ENCODE results near the gene RPTOR.

The RPTOR gene

DNA sequence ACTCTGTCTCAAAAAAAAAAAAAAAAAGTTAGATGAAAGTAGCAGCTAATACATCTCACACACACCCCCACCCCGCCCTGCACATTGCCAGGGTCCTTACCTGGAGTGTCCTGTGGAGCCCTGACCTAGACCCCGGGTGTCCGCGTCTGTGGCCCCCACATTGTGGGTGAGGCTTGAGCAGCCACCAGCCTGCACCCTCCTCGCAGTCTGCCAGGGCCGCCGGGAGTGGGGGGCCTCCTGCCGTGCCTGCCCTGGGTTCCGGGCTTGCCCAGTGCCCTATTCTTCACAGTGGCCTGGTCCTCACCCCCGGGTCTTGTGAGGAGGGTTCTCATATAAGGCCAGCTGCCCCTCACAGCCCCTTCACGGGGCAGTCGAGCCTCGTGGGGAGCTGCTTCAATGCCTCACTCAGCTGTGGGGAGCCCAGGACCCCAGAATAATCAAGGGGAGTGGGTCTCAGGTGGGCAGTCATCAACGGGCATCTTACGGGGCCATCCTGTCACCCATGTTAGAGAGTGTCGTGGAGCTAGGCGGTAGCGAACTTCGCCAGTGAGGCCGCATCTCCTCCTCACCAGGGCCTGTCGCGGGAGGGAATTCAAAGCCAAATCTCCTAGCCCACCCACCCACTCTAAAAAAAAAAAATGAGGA, 361.1 kb downstream of the RPTOR start:
- no peak for DNase-seq (ENCODE audit: low read depth, low spot score)
- H3K4me3 ChIP-seq: no peak overlapping the region
- H3K36me3 ChIP-seq (ENCODE audit: insufficient read depth, low read length): no peaks in the 10 kb centered on the region
- TF ChIP-seq FOXP2 (optimal IDR thresholded peaks at IDR 0.05; ENCODE audit: control extremely low read depth, extremely low read length, insufficient read depth) (no peak), EZH2 (IDR thresholded peaks at IDR 0.05) (no peak), POLR2AphosphoS5 (IDR thresholded peaks at IDR 0.05; ENCODE audit: borderline replicate concordance, low read depth, low read length) (no peak)
- no peaks in the 10 kb centered on the region for H3K9me3 ChIP-seq (ENCODE audit: low read depth, low read length)
- H3K27ac ChIP-seq: no peak overlapping the region
- H3K9ac ChIP-seq (ENCODE audit: insufficient read length): no peak overlapping the region

DNA sequence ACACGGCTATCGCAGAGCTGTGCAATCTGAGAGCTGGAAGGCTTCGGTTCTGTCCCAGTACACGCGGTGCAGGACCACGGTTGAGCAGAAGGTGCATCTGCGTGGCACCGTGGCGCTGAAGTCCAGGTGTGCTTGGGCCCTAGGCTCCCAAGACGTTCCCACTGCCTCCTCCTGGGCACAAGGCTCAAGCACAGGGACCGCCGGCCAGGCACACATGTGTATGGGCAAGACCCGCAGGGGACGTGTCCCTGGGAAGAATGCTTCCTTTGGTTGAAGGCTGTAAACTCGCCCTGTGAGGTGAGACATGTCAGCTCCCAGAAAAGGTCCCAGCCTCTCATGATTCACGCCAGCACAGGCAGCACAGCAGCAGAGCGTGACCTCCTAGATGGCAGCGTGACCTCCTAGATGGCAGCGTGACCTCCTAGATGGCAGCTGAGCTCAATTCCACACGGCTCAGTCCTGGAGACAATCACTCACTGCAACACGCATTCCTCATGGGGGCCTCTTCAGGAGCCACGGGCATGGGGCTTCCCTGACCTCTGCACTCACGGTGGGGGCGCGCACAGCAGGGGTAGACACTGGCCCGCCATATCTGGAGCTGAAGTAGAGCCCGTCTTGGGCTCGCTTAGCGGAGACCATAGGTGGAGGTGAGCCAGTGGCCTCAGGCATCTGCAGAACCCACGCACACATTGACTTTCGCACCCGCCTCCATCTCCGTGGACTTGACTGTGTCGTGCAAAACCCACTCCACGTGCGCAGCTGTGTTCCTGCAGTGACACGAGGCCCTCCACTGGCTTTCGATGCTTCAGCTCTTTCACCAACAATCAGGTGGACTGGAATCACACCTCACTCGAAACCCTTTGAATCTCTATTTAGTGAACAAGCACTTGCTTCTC, 362.0 kb downstream of the RPTOR start:
- H3K27ac ChIP-seq: no peak overlapping the region
- no peak overlapping the region for H3K9ac ChIP-seq (ENCODE audit: insufficient read length)
- no peak overlapping the region for H3K4me3 ChIP-seq
- H3K9me3 ChIP-seq (ENCODE audit: low read depth, low read length): no peaks in the 10 kb centered on the region
- TF ChIP-seq FOXP2 (optimal IDR thresholded peaks at IDR 0.05; ENCODE audit: control extremely low read depth, extremely low read length, insufficient read depth): no peak
- TF ChIP-seq POLR2AphosphoS5 (IDR thresholded peaks at IDR 0.05; ENCODE audit: borderline replicate concordance, low read depth, low read length): no peak
- no peak for TF ChIP-seq EZH2 (IDR thresholded peaks at IDR 0.05)
- no peaks in the 10 kb centered on the region for H3K36me3 ChIP-seq (ENCODE audit: insufficient read depth, low read length)
- DNase-seq (ENCODE audit: low read depth, low spot score): no peak

DNA sequence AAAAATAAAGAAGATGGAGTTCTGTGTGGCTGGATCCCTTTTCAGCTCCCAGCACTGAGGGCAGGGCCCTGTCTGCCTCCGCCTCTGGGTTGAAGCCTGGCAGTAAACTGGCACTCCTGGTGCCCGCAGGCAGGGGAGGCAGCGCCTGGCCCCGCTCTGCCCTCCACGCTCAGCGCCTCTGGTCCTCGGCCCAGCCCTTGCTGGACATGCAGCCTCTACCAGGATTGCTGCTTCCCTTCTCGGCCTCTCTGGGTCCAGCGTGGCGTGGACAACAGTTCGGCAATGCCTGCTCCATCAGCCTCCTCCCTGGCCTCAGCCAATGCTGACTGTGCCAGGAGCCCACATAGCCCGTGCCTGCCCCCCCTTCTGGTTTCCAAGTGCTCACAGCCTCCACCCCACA, 362.6 kb downstream of the RPTOR start:
- no peak for TF ChIP-seq POLR2AphosphoS5 (IDR thresholded peaks at IDR 0.05; ENCODE audit: borderline replicate concordance, low read depth, low read length)
- TF ChIP-seq EZH2 (IDR thresholded peaks at IDR 0.05): no peak
- no peak for TF ChIP-seq FOXP2 (optimal IDR thresholded peaks at IDR 0.05; ENCODE audit: control extremely low read depth, extremely low read length, insufficient read depth)
- Histone ChIP-seq H3K4me3 (no peak overlapping the region), H3K27ac (no peak overlapping the region), H3K9ac (ENCODE audit: insufficient read length) (no peak overlapping the region), H3K36me3 (ENCODE audit: insufficient read depth, low read length) (no peaks in the 10 kb centered on the region), H3K9me3 (ENCODE audit: low read depth, low read length) (no peaks in the 10 kb centered on the region)
- no peak for DNase-seq (ENCODE audit: low read depth, low spot score)

DNA sequence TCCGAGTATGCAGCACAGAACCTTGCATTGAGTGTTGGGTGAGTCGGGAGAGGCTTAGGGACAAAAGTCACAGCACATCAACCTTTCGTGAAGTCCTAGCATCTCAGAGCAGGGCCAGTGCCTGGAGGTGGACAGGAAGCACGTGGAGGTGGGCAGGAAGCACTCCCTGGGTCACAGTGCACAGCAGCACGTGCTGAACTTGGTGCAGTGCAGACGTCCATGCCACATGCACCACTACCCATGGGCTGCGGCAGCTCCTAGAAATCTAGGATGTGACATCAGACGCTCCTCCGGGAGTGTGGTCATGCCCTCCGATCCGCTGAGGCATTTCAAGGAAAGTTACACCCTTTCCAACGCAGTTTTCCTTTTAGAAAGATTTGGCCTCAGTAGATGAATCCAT, 363.6 kb downstream of the RPTOR start:
- Histone ChIP-seq H3K4me3 (no peak overlapping the region), H3K27ac (no peak overlapping the region), H3K9me3 (ENCODE audit: low read depth, low read length) (no peaks in the 10 kb centered on the region), H3K36me3 (ENCODE audit: insufficient read depth, low read length) (0 out of 2 replicates have a peak, but pooled peaks cover 1% of the 10 kb centered on the region), H3K9ac (ENCODE audit: insufficient read length) (no peak overlapping the region)
- no peak for DNase-seq (ENCODE audit: low read depth, low spot score)
- TF ChIP-seq FOXP2 (optimal IDR thresholded peaks at IDR 0.05; ENCODE audit: control extremely low read depth, extremely low read length, insufficient read depth) (no peak), POLR2AphosphoS5 (IDR thresholded peaks at IDR 0.05; ENCODE audit: borderline replicate concordance, low read depth, low read length) (no peak), EZH2 (IDR thresholded peaks at IDR 0.05) (no peak)

DNA sequence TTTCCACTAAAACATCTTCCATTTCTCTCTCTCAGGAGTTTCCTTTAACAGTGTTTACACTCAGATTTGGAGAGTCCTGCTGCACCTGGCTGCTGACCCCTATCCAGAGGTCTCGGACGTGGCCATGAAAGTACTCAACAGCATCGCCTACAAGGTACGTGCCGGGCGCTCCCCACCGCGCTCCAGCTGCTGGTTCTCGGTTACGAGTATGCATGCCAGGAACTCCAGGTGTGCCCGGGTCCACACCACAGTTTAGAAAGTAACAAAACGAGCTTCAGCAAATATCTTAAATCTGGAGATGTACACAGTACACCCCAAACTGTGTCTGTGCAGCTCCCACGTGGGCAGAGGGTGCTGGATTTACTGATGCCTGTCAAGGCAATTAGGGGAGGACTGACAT, 364.1 kb downstream of the RPTOR start:
- Histone ChIP-seq H3K9ac (ENCODE audit: insufficient read length) (no peak overlapping the region), H3K27ac (no peak overlapping the region), H3K4me3 (no peak overlapping the region), H3K9me3 (ENCODE audit: low read depth, low read length) (no peaks in the 10 kb centered on the region), H3K36me3 (ENCODE audit: insufficient read depth, low read length) (peaks cover 4% of the 10 kb centered on the region; the same call in 1 of the 2 replicates)
- no peak for DNase-seq (ENCODE audit: low read depth, low spot score)
- TF ChIP-seq POLR2AphosphoS5 (IDR thresholded peaks at IDR 0.05; ENCODE audit: borderline replicate concordance, low read depth, low read length): no peak

DNA sequence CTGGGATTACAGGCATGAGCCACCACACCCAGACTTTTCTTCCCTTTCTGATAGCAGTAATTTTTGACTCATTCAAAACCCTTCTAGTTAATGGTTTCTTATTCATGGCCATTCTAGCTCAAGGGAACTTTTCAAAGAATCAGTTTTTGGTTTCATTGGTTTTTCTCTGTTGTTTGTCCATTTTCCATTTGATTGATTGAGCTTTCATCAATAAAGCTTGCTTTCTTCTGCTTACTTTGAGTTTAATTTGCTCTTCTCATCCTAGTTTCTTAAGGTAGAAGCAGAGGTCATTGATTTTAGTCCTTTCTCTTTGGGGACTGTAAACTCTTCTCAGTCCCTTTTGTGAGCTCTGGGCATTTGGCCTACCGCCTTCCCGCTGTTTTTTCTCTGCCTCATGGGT, 365.0 kb downstream of the RPTOR start:
- peaks cover 4% of the 10 kb centered on the region; the same call in 1 of the 2 replicates for H3K36me3 ChIP-seq (ENCODE audit: insufficient read depth, low read length)
- no peaks in the 10 kb centered on the region for H3K9me3 ChIP-seq (ENCODE audit: low read depth, low read length)
- TF ChIP-seq FOXP2 (optimal IDR thresholded peaks at IDR 0.05; ENCODE audit: control extremely low read depth, extremely low read length, insufficient read depth) (no peak), EZH2 (IDR thresholded peaks at IDR 0.05) (no peak), POLR2AphosphoS5 (IDR thresholded peaks at IDR 0.05; ENCODE audit: borderline replicate concordance, low read depth, low read length) (no peak)
- H3K9ac ChIP-seq (ENCODE audit: insufficient read length): no peak overlapping the region
- no peak for DNase-seq (ENCODE audit: low read depth, low spot score)
- H3K27ac ChIP-seq: no peak overlapping the region
- H3K4me3 ChIP-seq: no peak overlapping the region

DNA sequence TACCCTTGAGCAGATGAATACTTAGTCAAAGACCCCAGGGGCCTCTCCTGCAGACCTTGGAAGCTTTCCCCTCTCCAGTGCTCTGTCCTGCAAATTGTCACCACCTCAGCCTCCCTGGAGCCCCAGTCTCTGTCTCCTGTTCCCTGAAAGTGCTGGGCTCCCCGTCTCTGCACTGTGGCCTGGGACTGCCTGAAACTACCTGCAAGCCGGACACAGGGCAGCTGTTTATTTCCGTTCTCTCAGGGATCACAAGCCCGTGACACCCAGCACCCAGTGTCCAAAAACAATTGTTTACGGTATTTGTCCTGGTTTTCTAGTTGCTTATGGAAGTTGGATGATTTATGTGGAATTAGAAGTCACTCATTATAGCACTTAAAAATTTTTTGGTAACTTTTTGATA, 365.4 kb downstream of the RPTOR start:
- no peak for DNase-seq (ENCODE audit: low read depth, low spot score)
- H3K36me3 ChIP-seq (ENCODE audit: insufficient read depth, low read length): peaks cover 4% of the 10 kb centered on the region; the same call in 1 of the 2 replicates
- H3K9me3 ChIP-seq (ENCODE audit: low read depth, low read length): no peaks in the 10 kb centered on the region
- H3K9ac ChIP-seq (ENCODE audit: insufficient read length): no peak overlapping the region
- no peak overlapping the region for H3K27ac ChIP-seq
- no peak for TF ChIP-seq EZH2 (IDR thresholded peaks at IDR 0.05)
- TF ChIP-seq FOXP2 (optimal IDR thresholded peaks at IDR 0.05; ENCODE audit: control extremely low read depth, extremely low read length, insufficient read depth): no peak
- TF ChIP-seq POLR2AphosphoS5 (IDR thresholded peaks at IDR 0.05; ENCODE audit: borderline replicate concordance, low read depth, low read length): no peak
- no peak overlapping the region for H3K4me3 ChIP-seq

DNA sequence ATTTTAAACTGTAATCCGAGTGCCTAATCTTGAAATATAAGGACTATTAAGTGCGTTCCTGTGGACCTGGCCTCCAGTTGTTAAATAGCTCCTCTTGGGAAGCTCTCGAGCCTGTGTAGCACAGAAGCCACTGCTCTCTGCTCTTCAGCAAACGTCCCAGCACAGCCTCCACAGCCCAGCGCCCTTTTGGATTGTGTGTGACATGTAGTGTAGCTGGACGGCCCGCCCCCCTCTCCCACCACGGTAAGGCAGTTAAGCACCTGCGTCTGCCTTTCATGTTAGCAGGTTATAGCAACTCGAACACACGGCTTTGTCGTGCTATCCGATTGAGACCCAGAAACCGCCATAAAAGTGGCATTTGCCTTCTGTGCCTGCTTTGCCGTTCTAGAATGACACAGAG, 367.8 kb downstream of the RPTOR start:
- no peak overlapping the region for H3K4me3 ChIP-seq
- H3K9ac ChIP-seq (ENCODE audit: insufficient read length): no peak overlapping the region
- no peak for TF ChIP-seq FOXP2 (optimal IDR thresholded peaks at IDR 0.05; ENCODE audit: control extremely low read depth, extremely low read length, insufficient read depth)
- no peak for TF ChIP-seq POLR2AphosphoS5 (IDR thresholded peaks at IDR 0.05; ENCODE audit: borderline replicate concordance, low read depth, low read length)
- TF ChIP-seq EZH2 (IDR thresholded peaks at IDR 0.05): no peak
- DNase-seq (ENCODE audit: low read depth, low spot score): no peak
- peaks cover 4% of the 10 kb centered on the region; the same call in 1 of the 2 replicates for H3K36me3 ChIP-seq (ENCODE audit: insufficient read depth, low read length)
- H3K9me3 ChIP-seq (ENCODE audit: low read depth, low read length): no peaks in the 10 kb centered on the region
- H3K27ac ChIP-seq: no peak overlapping the region
